K562 (cell line): ENCODE data around the gene RGS6. TPM values are rescaled to one million over a fixed set of nuclear protein-coding genes. Genes with fewer than 3 reads are reported as not detected.

Experiments used
- MAFF ChIP-seq: IDR thresholded peaks from 2 replicates; pipeline ENCODE4 v1.6.1; 2012; ENCODE audit warnings: low read length, improper control_type of control experiment
- MAX ChIP-seq: sonication (generic); formaldehyde crosslinking; IDR thresholded peaks from 2 replicates; pipeline ENCODE4 v1.9.0; 2022; ENCODE audit warnings: mild to moderate bottlenecking, missing genetic modification reagents
- PHF21A ChIP-seq: fragments of 450-650 bp; IDR thresholded peaks from 2 replicates; pipeline ENCODE4 v1.6.1; 2017; ENCODE audit warnings: low read depth, borderline replicate concordance
- POLR3A ChIP-seq: IDR thresholded peaks from 2 replicates; pipeline ENCODE4 v1.6.1; 2011; ENCODE audit warnings: borderline replicate concordance, mild to moderate bottlenecking, moderate library complexity; ENCODE audit not compliant: insufficient read length, insufficient read depth; ENCODE audit errors: extremely low read depth
- ZBTB5 ChIP-seq: fragments of 450-650 bp; IDR thresholded peaks from 2 replicates; pipeline ENCODE4 v1.6.1; 2017; ENCODE audit warnings: antibody characterized with exemption
- polyA plus RNA-seq, 8 experiments: library from polyadenylated mRNA; depleted of rRNA in 4 of 8; stranded (reverse) in 5 of 8; unstranded in 3 of 8; fragments of >200 nt; fragmentation: Nextera tagmentation in 2 of 8; fragmentation: Illumina TruSeq in 1 of 8; extraction: Ambion mirVana in 2 of 8; extraction: Trizol in 1 of 8; gene quantifications; 2 replicates each; pipeline versions ENCODE4 v1.2.1 to v1.2.3, GENCODE V29; 2011 to 2014; ENCODE audit warnings: inconsistent platforms in 1 of 8, missing spikeins in 1 of 8
- total RNA-seq, 7 experiments: library from RNA; depleted of rRNA in 6 of 7; stranded (reverse); fragments of >200 nt in 6 of 7; fragmentation: Illumina TruSeq in 2 of 7; extraction: Trizol in 2 of 7; gene quantifications; 2 replicates each; pipeline versions ENCODE4 v1.2.1 to v1.2.3, GENCODE V29; 2011 to 2021; ENCODE audit warnings: low replicate concordance in 1 of 7

RGS6 gene
- total and polyA plus RNA-seq, 9 of the 15 experiments (the other 6 are each of a cell fraction or from before 2014, with no cell fraction given): not detected

- TF ChIP-seq ZBTB5: no peak
- TF ChIP-seq POLR3A: no peak
- no peak for TF ChIP-seq MAX (CRISPR knock-in tag)
- TF ChIP-seq PHF21A: no peak
- TF ChIP-seq MAFF: no peak
- TF ChIP-seq, all 486 proteins: peak for 0
Measured at GRCh38 chr14:72595152-72595862, 663.1 kb downstream of the RGS6 start (continued).
